Uterus (tissue), 2 donors: ENCODE results near the gene C2orf80.

Experiments
- CTCF ChIP-seq, 4 experiments: fragments of 200-600 bp in 2 of 4; fragments of 450-650 bp in 2 of 4; sonication (generic) in 2 of 4; IDR thresholded peaks; one replicate each; pipeline ENCODE4 v1.5.1; 2016 to 2019; ENCODE audit warnings: antibody characterized with exemption in 4 of 4, mild to moderate bottlenecking in 2 of 4, moderate library complexity in 1 of 4
- POLR2A ChIP-seq, 2 donors: fragments of 450-650 bp; IDR thresholded peaks; one replicate each; pipeline ENCODE4 v1.6.1; 2016; ENCODE audit warnings: antibody characterized with exemption in 2 of 2, mild to moderate bottlenecking in 1 of 2, moderate library complexity in 1 of 2

DNA sequence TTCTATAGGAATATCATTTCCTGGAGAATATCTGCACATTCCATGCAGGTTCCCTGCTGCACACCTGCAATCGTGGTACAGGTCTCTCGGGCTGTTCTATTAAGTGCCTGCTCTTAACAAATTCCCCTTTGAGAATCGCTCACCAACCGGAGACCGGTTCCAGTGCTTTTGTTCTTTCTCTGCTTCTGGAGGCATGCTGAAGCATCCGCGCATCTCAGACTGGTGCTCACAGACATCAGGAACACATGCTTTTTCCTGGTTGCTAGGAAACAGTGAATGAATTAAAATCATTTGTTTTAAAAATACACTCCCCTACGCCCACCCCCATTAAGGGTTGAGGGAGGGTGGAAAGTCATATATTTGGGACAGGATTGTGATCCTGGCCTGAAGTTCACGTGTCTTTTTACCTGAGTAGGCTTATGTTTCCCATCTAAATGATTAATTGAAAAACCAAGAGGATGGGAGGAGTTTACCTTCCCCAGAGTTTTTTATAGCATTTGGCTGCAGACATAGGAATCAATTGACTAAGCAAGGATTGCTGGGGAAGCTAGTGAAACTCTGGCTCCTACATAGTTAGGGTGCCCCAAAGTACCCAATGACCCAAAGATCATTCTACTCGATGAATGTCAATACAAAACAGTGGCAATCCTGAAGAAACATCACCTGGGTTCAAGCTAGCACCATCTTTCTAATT, at the start of gene C2orf80:
- TF ChIP-seq POLR2A (IDR thresholded peaks at IDR 0.05) (no peak), CTCF (IDR thresholded peaks at IDR 0.05) (no peak)
